ENCODE results near the gene SCEL. TPM values are rescaled to one million over a fixed set of nuclear protein-coding genes. Genes with fewer than 3 reads are reported as not detected.

SCEL gene
- total and polyA plus RNA-seq, 2 of the 8 experiments (the other 6 are each of a cell fraction or from before 2014, with no cell fraction given): not detected

GRCh38 chr13:77521194-77521593 lies 14.3 kb upstream of the SCEL start:
- Histone ChIP-seq H3K79me1 (ENCODE audit: low read depth, low read length) (no peaks in the 10 kb centered on the region), H4K5ac (ENCODE audit: insufficient read length, low read depth, low read length) (no peak overlapping the region), H3K79me2 (ENCODE audit: control insufficient read depth in 1 of 2, insufficient read depth in 2 of 2, low read length in 2 of 2) (no peaks in the 10 kb centered on the region), H3K56ac (replicated peaks; ENCODE audit: insufficient read length, low read depth, low read length) (peak overlapping the region; percentile 27), H3K4me3 (ENCODE audit: extremely low read depth in 1 of 4, insufficient read depth in 2 of 4, low read depth in 3 of 4, low read length in 4 of 4) (no peak overlapping the region), H2AK5ac (ENCODE audit: low read depth, low read length) (no peak overlapping the region), H3K23ac (ENCODE audit: insufficient read length) (no peak overlapping the region), H2BK120ac (replicated peaks; ENCODE audit: low read depth, low read length) (no peak overlapping the region), H2BK15ac (ENCODE audit: low read length) (no peak overlapping the region), H2BK5ac (ENCODE audit: low read depth, low read length) (0 out of 2 replicates have a peak overlapping the region, but pooled peaks have one; percentile 60), H2BK20ac (ENCODE audit: low read length) (peak overlapping the region; percentile 21; the same call in 1 of the 2 replicates), H3K27ac (ENCODE audit: low read depth, low read length) (no peak overlapping the region), H2AFZ (ENCODE audit: low read length) (no peak overlapping the region), H3K23me2 (ENCODE audit: low read depth, low read length) (no peaks in the 10 kb centered on the region), H3K14ac (ENCODE audit: insufficient read length) (no peak overlapping the region), H4K20me1 (replicated peaks in 1 of 2; ENCODE audit: control insufficient read depth in 1 of 2, insufficient read depth in 2 of 2, low read length in 2 of 2) (no peaks in the 10 kb centered on the region), H3K4me1 (replicated peaks in 1 of 4; ENCODE audit: control insufficient read depth in 3 of 4, insufficient read depth in 4 of 4, low read length in 3 of 4) (no peaks in the 10 kb centered on the region; a peak in 1 of 7 replicates), H4K8ac (ENCODE audit: extremely low read depth, insufficient read depth, low read length) (no peak overlapping the region), H3K27me3 (replicated peaks in 1 of 4; ENCODE audit: control insufficient read depth in 3 of 4, extremely low read depth in 1 of 4, insufficient read depth in 3 of 4, low read length in 3 of 4) (no peaks in the 10 kb centered on the region), H3K4me2 (ENCODE audit: insufficient read depth in 1 of 2, low read depth in 2 of 2, low read length in 2 of 2) (no peak overlapping the region), H4K91ac (replicated peaks; ENCODE audit: insufficient read length, low read length) (peak overlapping the region; percentile 26), H3K9me3 (ENCODE audit: insufficient read depth in 2 of 2, low read depth in 1 of 2, low read length in 1 of 2) (no peaks in the 10 kb centered on the region), H3K18ac (ENCODE audit: extremely low read depth, low read length) (no peak overlapping the region), H3K4ac (replicated peaks; ENCODE audit: insufficient read length, low read depth, low read length) (no peak overlapping the region), H3K9ac (replicated peaks in 1 of 4; ENCODE audit: extremely low read depth in 1 of 4, low read depth in 3 of 4, low read length in 3 of 4) (no peak overlapping the region), H2BK12ac (ENCODE audit: low read depth, low read length) (peak overlapping the region; percentile 64; the same call in 1 of the 2 replicates), H3K36me3 (ENCODE audit: control insufficient read depth in 2 of 4, insufficient read depth in 4 of 4, low read length in 3 of 4) (no peaks in the 10 kb centered on the region)
- CTCF ChIA-PET (ENCODE audit: partially characterized antibody): interaction anchor here (1.0 kb wide), 1 partner anchor 19 kb away, joined by 3 read pairs; no protein-coding TSS in a partner anchor
- WGBS, 2 experiments (ENCODE audit: extremely low coverage in 1 of 2, insufficient coverage in 1 of 2, insufficient read length in 1 of 2, insufficient replicate concordance in 2 of 2, low coverage in 1 of 2, low lambda C conversion rate in 2 of 2, missing lambda C conversion rate in 1 of 2): 92% methylated on average over 2 of the region's 2 CpGs; no CpG with 5 or more reads in 1 of the 2 experiments
- no peak for FAIRE-seq
- no peak for DNase-seq (ENCODE audit: low read depth in 1 of 2, low spot score in 2 of 2)
- POLR2A ChIA-PET (ENCODE audit: partially characterized antibody): no interaction called here
- TF ChIP-seq TAF7 (optimal IDR thresholded peaks at IDR 0.05; ENCODE audit: borderline replicate concordance, low read depth, low read length): no peak
- no peak for TF ChIP-seq CEBPB (IDR thresholded peaks at IDR 0.05; ENCODE audit: low read depth, low read length)
- TF ChIP-seq POLR2AphosphoS5 (IDR thresholded peaks at IDR 0.05; ENCODE audit: low read depth, low read length): no peak
- TF ChIP-seq, protein P1, sequence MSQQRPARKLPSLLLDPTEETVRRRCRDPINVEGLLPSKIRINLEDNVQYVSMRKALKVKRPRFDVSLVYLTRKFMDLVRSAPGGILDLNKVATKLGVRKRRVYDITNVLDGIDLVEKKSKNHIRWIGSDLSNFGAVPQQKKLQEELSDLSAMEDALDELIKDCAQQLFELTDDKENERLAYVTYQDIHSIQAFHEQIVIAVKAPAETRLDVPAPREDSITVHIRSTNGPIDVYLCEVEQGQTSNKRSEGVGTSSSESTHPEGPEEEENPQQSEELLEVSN (IDR thresholded peaks at IDR 0.05): no peak
- TF ChIP-seq HDAC2 (IDR thresholded peaks at IDR 0.05; ENCODE audit: borderline replicate concordance in 1 of 2, low read depth in 2 of 2, low read length in 2 of 2): no peak
- TF ChIP-seq TCF12 (IDR thresholded peaks at IDR 0.05; ENCODE audit: low read depth, low read length): no peak
- no peak for TF ChIP-seq FOSL1 (IDR thresholded peaks at IDR 0.05; ENCODE audit: insufficient read depth, low read depth, low read length)
- TF ChIP-seq BCL11A (IDR thresholded peaks at IDR 0.05; ENCODE audit: low read depth in 2 of 2, low read length in 2 of 2): no peak
- TF ChIP-seq, protein P2, sequence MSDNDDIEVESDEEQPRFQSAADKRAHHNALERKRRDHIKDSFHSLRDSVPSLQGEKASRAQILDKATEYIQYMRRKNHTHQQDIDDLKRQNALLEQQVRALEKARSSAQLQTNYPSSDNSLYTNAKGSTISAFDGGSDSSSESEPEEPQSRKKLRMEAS (IDR thresholded peaks at IDR 0.05): no peak
- TF ChIP-seq SRF (IDR thresholded peaks at IDR 0.05; ENCODE audit: low read depth, low read length): no peak
- no peak for TF ChIP-seq TBP (IDR thresholded peaks at IDR 0.05; ENCODE audit: low read depth, low read length)
- TF ChIP-seq SIN3A (conservative IDR thresholded peaks at IDR 0.05 in 1 of 2, IDR thresholded peaks at IDR 0.05 in 1 of 2; ENCODE audit: low read depth in 1 of 2, low read length in 2 of 2): no peak
- TF ChIP-seq MAFK (IDR thresholded peaks at IDR 0.05; ENCODE audit: low read depth, low read length): no peak
